Esophagus muscularis mucosa (tissue), 4 donors: ENCODE results near the gene KAT7. TPM values are rescaled to one million over a fixed set of nuclear protein-coding genes. Genes with fewer than 3 reads are reported as not detected.

Source experiments
- DNase-seq: peaks from one replicate; pipeline ENCODE4 v3.0.0-alpha.2; 2017; ENCODE audit errors: extremely low spot score
- H3K27ac ChIP-seq, 4 donors: fragments of 200-600 bp; sonication (generic); replicated peaks in 1 of 4; 1 replicate in 3 of 4; 2 replicates in 1 of 4; pipeline ENCODE4 v1.5.1; 2016 to 2019; ENCODE audit warnings: mild to moderate bottlenecking in 1 of 4
- H3K27me3 ChIP-seq, 4 donors: fragments of 200-600 bp; sonication (generic); one replicate each; pipeline versions ENCODE4 v1.5.1 to v1.6.0; 2016 to 2019
- H3K36me3 ChIP-seq, 4 donors: fragments of 200-600 bp; sonication (generic); one replicate each; pipeline ENCODE4 v1.5.1; 2016 to 2019
- H3K4me1 ChIP-seq, 4 donors: fragments of 200-600 bp; sonication (generic); one replicate each; pipeline ENCODE4 v1.5.1; 2016 to 2019
- H3K4me3 ChIP-seq, 4 donors: fragments of 200-600 bp; sonication (generic); 1 replicate in 2 of 4; 2 replicates in 2 of 4; pipeline ENCODE4 v1.5.1; 2016 to 2019; ENCODE audit warnings: mild to moderate bottlenecking in 4 of 4, moderate library complexity in 1 of 4
- H3K9me3 ChIP-seq, 4 donors: fragments of 200-600 bp; sonication (generic); 1 replicate in 3 of 4; 2 replicates in 1 of 4; pipeline ENCODE4 v1.5.1; 2016 to 2019
- CTCF ChIP-seq, 3 experiments: fragments of 200-600 bp in 2 of 3; fragments of 450-650 bp in 1 of 3; sonication (generic) in 2 of 3; IDR thresholded peaks; one replicate each; pipeline ENCODE4 v1.5.1; 2017 to 2019; ENCODE audit warnings: antibody characterized with exemption in 3 of 3, mild to moderate bottlenecking in 2 of 3, moderate library complexity in 1 of 3
- EP300 ChIP-seq: sonication (generic); formaldehyde crosslinking; IDR thresholded peaks from one replicate; pipeline ENCODE4 v1.6.1; 2017; ENCODE audit warnings: antibody characterized with exemption
- POLR2A ChIP-seq: fragments of 450-650 bp; IDR thresholded peaks from one replicate; pipeline ENCODE4 v1.6.1; 2017; ENCODE audit warnings: antibody characterized with exemption, moderate library complexity, mild to moderate bottlenecking, low read depth
- POLR2AphosphoS5 ChIP-seq, 2 donors: sonication (generic); formaldehyde crosslinking; IDR thresholded peaks; one replicate each; pipeline ENCODE4 v1.6.1; 2017; ENCODE audit warnings: antibody characterized with exemption in 2 of 2
- WGBS: methylation state at CpG from one replicate; pipeline ENCODE4 v1.1.5; 2018; 5-methylcytosine and 5-hydroxymethylcytosine counted together
- intact Hi-C: fragments of 100-400 bp; cut with DNase I; formaldehyde crosslinking; loops from one replicate; pipeline ENCODE4 v1.15.1; 2023
- total RNA-seq, 4 donors: library from RNA; depleted of rRNA; stranded (reverse); fragments of >200 nt; gene quantifications; one replicate each; pipeline versions ENCODE4 v1.1.0 to v1.2.1, GENCODE V29; 2016

KAT7 gene
- total RNA-seq, 4 donors from 2014 or later, result 29.5 to 48.1 (median 43.4) TPM

DNA sequence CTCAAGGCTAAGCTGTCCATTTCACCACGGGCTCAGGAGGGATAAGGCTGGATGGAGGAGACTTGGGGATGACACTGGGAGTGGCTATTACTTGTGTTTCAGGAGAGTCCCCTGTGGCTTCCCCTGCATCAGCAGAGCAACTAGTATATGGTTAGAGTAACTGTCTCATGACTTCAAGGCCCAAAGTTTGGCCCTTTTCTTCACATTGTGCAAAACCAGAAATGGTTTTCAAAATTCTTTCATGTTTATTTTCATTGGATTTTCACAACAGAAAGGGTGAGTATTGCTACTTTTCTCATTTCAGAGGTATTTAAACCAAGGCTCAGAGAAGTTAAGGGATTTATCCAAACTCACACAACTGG is 77.5 kb downstream of the KAT7 start:
- Histone ChIP-seq H3K4me3 (no peak overlapping the region), H3K4me1 (peaks cover 0 to 5% (median 4%) of the 10 kb centered on the region in 4 donors), H3K9me3 (no peaks in the 10 kb centered on the region), H3K36me3 (no peaks in the 10 kb centered on the region), H3K27ac (no peak overlapping the region), H3K27me3 (peaks cover 0 to 34% (median 0%) of the 10 kb centered on the region in 4 donors)
- intact Hi-C loops, result no loop called here
- DNase-seq, result no peak
- 67% methylated on average over 1 of the region's 1 CpG for WGBS
- TF ChIP-seq CTCF (IDR thresholded peaks at IDR 0.05) (no peak), EP300 (no peak), POLR2AphosphoS5 (IDR thresholded peaks at IDR 0.05) (no peak), POLR2A (no peak)

DNA sequence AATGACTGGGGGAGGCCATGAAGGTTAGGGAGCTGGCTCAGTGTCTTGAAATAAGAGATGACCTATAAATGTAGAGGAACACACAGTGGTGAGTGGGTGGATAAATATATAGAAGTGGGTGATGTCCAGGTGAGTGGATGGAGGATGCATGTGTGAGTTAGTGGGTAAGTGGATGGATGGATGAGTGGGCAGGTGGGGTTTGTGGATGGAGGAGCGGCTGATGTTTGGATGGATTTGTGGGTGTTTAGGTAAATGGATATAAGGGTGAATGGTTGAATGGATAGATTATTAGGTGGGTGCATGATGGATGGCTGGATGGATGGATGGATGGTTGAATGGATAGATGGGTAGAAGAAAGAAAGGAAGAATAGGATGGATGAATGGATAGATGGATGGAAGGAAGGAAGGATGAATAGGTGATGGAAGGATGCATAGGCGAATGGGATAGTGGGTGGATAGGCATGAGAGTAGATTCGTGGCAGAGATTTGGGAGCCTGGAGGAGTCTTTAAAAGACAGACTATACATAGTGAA is 78.5 kb downstream of the KAT7 start:
- no peak overlapping the region for H3K27ac ChIP-seq
- H3K4me3 ChIP-seq, result no peak overlapping the region
- H3K27me3 ChIP-seq, result peaks cover 0 to 27% (median 0%) of the 10 kb centered on the region in 4 donors
- H3K36me3 ChIP-seq, result no peaks in the 10 kb centered on the region
- intact Hi-C loops, result no loop called here
- peaks cover 0 to 5% (median 0%) of the 10 kb centered on the region in 4 donors for H3K4me1 ChIP-seq
- no peaks in the 10 kb centered on the region for H3K9me3 ChIP-seq
- WGBS, result 78% methylated on average over 3 of the region's 3 CpGs
- no peak for TF ChIP-seq POLR2AphosphoS5 (IDR thresholded peaks at IDR 0.05)
- no peak for TF ChIP-seq POLR2A
- no peak for TF ChIP-seq EP300
- no peak for DNase-seq

DNA sequence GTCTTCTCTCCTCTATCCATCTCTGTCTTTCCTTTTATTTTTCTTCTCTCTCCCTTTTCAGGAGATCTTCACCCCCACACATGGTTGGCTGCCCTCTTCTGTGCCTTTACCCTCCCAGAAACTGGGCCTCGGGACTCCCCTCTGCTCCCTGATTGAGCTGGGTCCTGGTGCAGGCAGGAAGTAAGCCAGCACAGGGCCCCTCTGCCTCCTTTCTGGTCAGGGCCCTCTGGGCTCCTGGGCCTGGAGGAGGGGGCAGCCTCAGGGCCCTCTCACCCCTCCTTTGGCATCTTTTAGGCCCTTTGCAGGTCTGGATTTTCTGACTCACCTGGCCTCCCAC is 80.5 kb downstream of the KAT7 start:
- no peaks in the 10 kb centered on the region for H3K9me3 ChIP-seq
- H3K4me1 ChIP-seq, result no peaks in the 10 kb centered on the region
- H3K4me3 ChIP-seq, result no peak overlapping the region
- DNase-seq, result no peak
- no peak overlapping the region for H3K27ac ChIP-seq
- peaks cover 0 to 37% (median 0%) of the 10 kb centered on the region in 4 donors for H3K27me3 ChIP-seq
- intact Hi-C loops, result no loop called here
- no peaks in the 10 kb centered on the region for H3K36me3 ChIP-seq
- TF ChIP-seq POLR2AphosphoS5 (IDR thresholded peaks at IDR 0.05), result no peak
- no peak for TF ChIP-seq CTCF (IDR thresholded peaks at IDR 0.05)
- TF ChIP-seq POLR2A, result no peak
- TF ChIP-seq EP300, result no peak
- 35% methylated on average over 1 of the region's 1 CpG for WGBS

- TF ChIP-seq POLR2A, result no peak
- TF ChIP-seq EP300, result no peak
- TF ChIP-seq POLR2AphosphoS5 (IDR thresholded peaks at IDR 0.05), result no peak
- TF ChIP-seq CTCF (IDR thresholded peaks at IDR 0.05), result no peak
- no peak for DNase-seq
- 83% methylated on average over 11 of the region's 11 CpGs for WGBS
- no peak overlapping the region for H3K4me3 ChIP-seq
- H3K27ac ChIP-seq, result no peak overlapping the region
- H3K9me3 ChIP-seq, result no peaks in the 10 kb centered on the region
- H3K27me3 ChIP-seq, result peaks cover 0 to 45% (median 0%) of the 10 kb centered on the region in 4 donors
- H3K4me1 ChIP-seq, result no peaks in the 10 kb centered on the region
- intact Hi-C loops, result no loop called here
- no peaks in the 10 kb centered on the region for H3K36me3 ChIP-seq
Measured at GRCh38 chr17:49870298-49870697, 81.8 kb downstream of the KAT7 start.

GRCh38 chr17:49871211-49871610 is 82.7 kb downstream of the KAT7 start:
- H3K27ac ChIP-seq, result no peak overlapping the region
- H3K4me3 ChIP-seq, result no peak overlapping the region
- no peaks in the 10 kb centered on the region for H3K4me1 ChIP-seq
- no peaks in the 10 kb centered on the region for H3K36me3 ChIP-seq
- intact Hi-C loops, result no loop called here
- no peaks in the 10 kb centered on the region for H3K9me3 ChIP-seq
- peaks cover 0 to 45% (median 0%) of the 10 kb centered on the region in 4 donors for H3K27me3 ChIP-seq
- TF ChIP-seq POLR2AphosphoS5 (IDR thresholded peaks at IDR 0.05) (no peak), EP300 (no peak), CTCF (IDR thresholded peaks at IDR 0.05) (no peak), POLR2A (no peak)
- WGBS, result 93% methylated on average over 6 of the region's 7 CpGs
- no peak for DNase-seq
